GM15510 (cell line): ENCODE data around the gene CCDC183.

Experiments used
- POLR2A ChIP-seq: IDR thresholded peaks from 3 replicates; pipeline ENCODE4 v1.6.1; 2011; ENCODE audit warnings: borderline replicate concordance; ENCODE audit not compliant: insufficient read length; ENCODE audit errors: extremely low read depth

Gene CCDC183

DNA sequence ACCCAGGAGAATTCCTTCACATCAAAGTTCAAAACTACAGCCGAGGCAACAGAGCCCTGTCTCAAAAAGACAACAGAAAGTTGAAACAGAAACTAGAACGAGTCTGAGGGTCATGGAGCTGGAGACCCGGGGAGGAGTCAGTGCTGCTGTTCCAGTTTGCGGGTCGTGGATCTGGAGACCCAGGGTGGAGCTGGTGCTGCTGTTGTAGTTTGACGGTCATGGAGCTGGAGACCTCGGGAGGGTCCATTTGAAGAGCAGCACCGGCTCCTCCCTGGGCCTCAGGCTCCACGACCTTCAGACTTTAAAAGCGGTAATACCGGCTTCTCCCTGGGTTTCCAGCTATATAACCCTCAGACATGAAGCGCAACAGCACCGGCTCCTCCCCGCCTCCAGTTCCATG, 18.8 kb upstream of the CCDC183 start:
- TF ChIP-seq POLR2A: no peak

- no peak for TF ChIP-seq POLR2A
Observed at GRCh38 chr9:136779808-136780207, 16.3 kb upstream of the CCDC183 start.

DNA sequence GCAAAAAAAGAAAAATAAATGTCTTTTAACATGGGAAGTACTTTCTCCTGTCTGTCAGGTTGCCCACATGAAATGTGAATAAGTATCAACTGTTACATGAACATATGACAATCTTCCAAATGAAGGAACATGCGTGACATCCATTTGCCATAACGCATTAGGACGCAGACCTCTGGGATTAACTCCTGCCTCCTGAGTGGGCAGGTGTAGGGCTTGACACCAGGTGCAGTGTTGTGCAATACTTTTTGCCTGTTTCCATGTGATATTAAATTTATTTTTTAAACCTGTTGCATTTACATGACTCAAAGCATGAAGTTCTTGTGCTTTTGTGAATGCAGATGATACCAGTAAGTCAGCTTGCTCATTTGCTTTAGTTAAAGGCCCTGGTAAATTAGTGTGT, 13.7 kb upstream of the CCDC183 start:
- TF ChIP-seq POLR2A: no peak

DNA sequence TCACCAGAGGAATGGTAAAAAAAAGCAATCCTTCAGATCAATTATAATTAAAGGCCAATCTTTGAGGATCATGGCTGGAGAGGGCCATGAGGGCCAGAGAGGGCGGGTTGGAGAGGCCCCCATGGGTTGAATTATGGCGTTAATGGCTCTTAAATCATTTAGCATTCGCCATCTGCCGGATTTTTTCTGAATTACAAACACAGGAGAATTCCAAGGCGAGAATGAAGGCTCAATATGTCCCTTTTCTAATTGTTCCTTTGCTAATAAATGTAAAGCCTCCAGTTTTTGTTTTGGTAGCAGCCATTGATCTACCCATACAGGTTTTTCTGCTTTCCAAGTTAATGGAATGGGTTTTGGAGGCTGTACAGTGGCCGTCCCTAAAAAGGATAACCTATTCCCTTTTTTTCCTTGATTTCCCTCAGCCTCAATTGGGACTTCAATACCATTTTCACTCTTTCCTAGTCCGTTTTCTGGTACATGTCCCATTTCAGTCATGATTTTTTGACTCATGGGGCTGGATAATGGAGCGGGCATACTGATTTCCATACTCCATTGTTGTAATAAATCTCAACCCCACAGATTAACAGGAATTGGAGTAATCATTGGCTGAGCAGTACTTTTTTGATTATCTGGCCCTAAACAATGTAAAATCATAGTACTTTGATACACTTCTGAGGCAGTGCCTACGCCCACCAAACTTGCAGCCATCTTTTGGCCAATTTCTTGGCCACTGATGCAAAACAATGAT, 11.7 kb upstream of the CCDC183 start:
- TF ChIP-seq POLR2A: no peak

GRCh38 chr9:136784997-136785361, 11.2 kb upstream of the CCDC183 start:
- TF ChIP-seq POLR2A: no peak

DNA sequence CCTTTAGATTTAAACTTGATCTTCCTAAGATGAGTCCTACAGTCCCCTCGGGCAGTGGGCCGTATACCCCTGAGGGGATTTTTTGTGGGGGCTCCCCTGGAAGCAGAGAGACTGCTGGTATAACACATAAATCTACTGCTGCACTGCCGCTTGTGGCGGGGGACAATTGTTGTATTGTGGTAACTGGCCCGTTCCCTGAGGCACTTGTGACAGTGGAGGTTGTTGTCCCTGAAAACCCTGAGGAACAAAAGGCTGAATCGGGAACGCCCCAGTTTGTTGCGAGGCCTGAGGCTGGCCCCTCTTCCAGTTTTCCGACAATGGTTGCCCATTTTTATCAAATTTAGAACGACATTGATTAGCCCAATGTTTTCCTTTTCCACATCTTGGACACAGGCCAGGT, 9.7 kb upstream of the CCDC183 start:
- no peak for TF ChIP-seq POLR2A

DNA sequence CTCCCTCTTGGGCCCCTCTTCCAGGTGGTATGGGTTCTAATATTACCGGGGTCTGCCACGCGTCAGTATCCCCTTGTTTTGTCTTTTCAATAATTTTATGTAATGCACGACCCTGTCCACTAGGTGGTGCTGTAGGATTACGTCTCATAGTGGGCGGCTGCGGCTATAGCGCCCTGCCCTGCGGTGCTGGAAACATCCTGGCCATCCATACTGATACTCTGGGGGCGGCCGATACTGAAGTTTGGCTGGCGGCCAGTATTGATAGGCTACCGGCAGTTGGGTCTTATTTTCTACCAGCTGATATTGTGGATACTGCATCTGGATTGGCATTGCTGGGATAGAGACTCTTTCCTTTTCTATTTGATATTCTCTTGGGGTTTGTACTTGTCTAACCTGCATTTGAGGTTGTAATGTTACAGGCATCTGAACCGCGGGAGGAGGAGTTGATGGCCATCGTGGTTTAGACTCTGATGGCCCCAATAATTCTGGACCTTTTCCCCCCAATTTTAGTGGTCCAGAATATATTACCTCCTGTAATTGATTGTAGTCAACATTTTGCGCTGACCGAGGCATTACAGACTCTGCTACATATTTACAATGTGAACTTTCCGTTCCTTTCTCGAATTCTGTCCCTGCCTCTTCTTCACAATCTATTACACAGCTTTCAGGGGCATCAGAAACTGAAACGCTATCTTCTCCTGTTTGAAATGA, 8.3 kb upstream of the CCDC183 start:
- no peak for TF ChIP-seq POLR2A

- no peak for TF ChIP-seq POLR2A
Observed at GRCh38 chr9:136789523-136789937, 6.6 kb upstream of the CCDC183 start.

DNA sequence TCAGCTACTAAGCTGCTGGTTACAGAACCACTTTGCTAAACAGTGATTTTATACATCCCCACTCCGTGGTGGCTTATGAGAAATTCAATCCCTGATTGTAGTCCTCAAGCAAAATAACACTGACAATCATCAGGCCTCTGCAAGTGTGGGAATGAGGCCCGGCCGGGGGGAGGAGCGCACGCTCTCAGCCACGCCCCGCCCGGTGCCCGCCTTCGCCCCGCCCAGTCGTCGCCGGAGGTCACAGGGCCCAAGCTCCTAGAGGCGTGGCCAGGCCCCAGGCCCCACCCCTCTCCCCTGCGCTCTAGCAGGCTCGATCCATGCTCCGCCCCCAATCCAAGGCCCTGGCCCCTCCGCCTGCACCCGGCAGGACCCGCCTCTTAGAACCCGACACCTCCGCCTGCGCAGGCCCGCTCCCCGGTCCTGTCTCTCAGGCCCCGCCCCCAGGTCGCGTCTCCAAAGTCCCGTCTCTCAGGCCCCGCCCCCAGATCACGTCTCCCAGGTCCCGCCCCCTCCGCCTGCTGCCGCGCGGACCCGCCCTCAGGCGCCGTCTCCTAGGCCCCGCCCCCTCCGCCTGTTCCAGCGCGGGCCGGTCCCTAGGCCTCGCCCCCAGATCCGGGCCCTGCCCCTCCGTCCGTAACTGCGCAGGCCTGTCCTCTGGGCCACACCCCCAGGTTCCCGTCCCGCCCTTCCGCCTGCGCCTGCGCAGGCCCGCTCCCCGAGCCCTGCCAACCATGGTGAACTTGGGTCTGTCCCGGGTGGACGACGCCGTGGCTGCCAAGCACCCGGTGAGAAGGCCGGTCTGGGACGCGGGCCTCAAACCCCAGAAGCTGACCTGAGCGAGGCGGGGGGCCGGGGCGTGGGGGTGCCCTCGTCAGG, 5.3 kb upstream of the CCDC183 start, which contains the start of gene TMEM141:
Gene TMEM141 (plus strand): TSS at position 705 of the 876 bp plus-strand sequence. CDS start 27 bp downstream, at position 732.
- TF ChIP-seq POLR2A: peak; percentile 84

DNA sequence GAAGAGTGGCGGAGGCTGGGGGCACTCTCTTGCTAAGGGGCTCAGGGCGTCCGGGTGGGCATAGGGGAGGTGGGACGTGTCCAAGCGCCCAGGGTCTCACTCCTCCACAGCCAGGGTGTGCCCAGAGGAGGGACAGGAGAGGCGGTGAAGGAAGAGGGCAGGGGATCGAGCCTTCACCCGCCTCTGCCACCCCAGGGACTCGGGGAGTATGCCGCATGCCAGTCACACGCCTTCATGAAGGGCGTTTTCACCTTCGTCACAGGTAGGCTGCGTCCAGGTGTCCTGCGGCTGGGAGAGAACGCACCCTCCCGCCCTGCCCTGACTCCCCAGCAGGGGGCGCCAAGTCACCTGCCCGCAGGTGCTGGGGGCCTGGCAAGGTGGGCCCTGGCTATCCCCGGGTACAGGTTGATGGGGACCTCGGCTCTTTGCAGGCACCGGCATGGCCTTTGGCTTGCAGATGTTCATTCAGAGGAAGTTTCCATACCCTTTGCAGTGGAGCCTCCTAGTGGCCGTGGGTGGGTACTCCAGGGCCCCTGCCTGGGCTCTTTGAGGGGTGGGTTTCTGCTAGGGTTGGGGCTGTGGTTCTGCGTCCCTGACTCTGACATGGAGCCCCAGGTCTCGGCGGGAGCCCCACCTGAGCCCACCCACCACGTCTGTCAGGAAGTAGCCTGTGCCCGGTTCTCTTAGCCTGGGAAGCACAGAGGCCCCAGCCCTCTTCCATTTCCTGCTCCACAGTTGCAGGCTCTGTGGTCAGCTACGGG, 4.4 kb upstream of the CCDC183 start:
- TF ChIP-seq POLR2A: no peak

GRCh38 chr9:136792321-136793085, 3.6 kb upstream of the CCDC183 start:
- TF ChIP-seq POLR2A: no peak

DNA sequence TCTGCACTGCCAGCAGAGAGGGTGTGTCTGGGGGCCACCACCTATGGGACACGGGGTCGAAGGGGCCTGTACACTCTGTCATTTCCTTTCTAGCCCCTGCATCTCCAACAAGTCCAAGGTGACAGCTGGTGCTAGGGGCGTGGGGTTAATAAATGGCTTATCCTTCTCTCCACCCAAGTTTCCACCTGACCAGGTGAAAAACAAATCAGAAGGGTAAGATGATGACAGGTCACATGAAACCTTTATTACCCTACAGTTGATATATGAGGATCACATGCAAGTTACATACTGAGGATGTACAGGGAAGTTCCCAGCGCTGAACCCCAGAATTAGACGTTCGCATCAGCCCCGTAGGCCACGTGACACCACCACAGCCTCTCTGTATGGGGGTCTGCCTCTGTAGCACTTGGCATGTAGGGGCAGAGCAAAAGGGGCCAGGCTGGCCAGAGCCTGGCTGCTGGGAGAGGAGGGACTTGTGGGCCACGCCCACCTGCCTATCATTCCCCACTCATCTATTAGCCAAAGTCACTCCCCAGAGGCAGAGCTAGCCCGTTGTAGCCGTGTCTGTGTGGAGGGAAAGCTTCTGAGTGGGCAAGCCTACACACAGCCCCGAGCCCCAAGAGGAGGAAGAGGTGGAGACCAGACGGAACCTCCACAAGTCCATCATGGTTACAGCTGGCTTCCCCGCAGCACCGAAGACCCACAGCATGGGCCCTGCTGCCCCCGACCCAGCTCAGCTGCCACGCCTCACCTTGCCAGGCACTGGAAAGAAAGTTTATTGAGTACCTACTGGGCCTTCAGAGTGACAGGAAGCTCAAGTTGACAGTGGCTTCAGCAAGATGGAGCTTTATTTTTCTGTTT, 2.8 kb upstream of the CCDC183 start:
- no peak for TF ChIP-seq POLR2A
